ENCODE results near the gene PSMB11.
A peak's percentile ranks its signal among the peaks of the same experiment; 100 is the strongest.

Gene PSMB11

DNA sequence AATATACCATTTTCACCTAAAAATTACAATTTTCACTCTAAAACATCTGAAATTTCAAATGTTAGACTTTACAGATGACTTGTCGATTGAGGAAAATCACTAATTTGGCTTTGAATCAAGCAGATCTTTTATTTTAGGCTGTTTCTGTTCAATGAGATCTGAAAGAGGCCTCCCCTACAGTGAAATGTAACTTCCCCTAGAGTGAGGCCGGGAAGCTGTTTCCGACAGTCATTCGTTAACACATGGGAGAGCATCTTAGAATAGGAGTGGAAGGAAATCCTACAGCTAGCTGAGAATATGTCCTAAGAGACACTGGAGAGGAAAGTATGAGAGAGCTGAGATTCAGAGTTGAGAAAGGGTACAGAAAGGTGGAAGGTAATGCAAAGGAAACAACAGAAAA is 26.4 kb upstream of the PSMB11 start:
- no peak for DNase-seq (ENCODE audit: low read depth)

DNA sequence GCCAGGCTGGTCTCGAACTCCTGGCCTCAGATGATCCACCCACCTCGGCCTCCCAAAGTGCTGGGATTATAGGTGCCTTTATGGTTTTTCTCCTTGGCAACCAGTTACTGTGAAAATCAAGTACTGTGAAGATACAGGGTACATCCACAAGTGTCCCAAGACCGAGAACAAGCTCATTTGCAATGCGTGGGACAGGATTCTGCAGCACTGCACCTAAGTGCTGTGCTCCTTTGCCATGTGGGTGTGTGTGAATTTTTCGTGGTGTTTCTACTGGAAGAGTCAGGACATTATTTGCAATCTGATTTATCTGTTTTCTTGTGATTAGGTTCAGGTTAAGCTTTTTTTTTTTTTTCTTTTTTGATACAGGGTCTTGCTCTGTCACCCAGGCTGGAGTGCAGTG is 24.9 kb upstream of the PSMB11 start:
- no peak for DNase-seq (ENCODE audit: low read depth)

DNA sequence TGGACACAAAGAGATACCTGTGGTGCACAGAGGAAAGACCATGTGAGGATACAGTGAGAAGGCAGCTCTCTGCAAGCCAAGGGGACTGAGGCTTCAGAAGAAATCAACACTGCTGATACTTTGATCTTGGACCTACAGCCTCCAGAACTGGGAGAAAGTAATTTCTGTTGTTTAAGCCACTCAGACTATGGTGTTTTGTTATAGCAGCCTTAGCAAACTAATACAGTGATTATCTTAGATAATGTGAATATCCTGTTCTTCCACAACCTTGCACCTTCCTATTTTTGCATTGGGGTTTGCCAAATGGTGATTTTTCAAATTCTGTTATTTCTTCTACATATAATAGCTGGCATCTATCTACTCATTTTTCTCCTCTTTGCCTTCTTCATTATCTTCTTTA is 23.9 kb upstream of the PSMB11 start:
- no peak for DNase-seq (ENCODE audit: low read depth)

DNA sequence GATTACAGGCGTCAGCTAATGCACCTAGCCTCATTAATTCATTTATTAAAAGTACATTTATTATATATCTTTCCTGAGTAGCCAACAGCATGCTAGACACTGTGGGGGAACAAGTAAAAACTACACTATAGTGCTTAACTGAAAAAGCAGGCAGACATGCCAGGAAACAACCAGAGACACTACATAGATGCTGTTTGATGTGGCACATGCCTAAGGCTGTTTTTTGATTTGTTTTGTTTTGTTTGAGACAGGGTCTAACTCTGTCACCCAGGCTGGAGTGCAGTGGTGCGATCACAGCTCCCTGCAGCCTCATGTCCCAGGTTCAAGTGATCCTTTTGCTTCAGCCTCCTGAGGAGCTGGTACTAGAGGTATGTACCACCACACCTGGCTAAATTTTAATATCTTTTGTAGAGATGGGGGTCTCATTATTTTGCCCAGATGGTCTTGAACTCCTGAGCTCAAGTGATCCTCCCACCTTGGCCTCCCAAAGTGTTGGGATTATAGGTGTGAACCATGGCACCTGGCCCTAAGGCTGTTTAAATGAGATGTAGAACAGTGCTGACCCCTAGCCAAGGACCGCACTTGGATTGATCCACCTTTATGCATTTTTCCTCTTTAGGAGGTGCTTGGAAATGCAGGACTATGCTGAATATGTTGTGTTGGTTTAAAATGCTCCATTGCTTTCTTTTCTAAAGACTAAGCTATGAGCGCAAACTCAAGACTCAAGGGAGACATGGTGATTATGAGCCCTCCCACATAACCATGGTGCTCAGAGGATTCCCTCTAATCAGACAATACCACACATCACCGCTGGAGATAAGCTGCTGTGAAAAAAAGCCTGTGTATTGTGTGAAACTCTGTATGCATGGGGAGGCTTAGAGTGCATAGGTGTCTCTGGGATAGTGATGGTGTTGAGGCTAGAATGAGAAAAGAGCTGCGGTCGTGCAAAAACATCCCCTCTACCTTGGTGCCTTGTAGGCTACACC is 21.6 kb upstream of the PSMB11 start:
- DNase-seq (ENCODE audit: low read depth) = no peak

DNA sequence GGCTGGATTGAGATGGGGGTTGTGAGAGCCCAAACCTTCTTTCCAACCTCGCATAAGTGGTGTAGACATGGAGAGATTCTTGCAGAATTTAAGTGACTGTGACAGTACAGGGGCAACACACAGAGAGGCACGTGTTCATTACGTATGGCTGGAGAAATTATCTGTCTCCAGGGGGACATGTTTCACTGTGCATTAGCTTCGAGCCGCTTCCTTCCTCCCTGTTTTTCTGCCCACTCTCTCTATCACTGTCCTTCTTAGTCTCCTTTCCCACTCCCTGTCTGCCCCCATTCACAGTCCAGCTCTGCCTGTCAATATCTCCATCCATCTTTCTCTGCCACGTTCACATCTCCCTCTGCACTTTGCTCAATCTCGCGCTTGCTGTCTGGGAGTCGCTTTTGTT is 20.6 kb upstream of the PSMB11 start:
- DNase-seq (ENCODE audit: low read depth) = no peak

DNA sequence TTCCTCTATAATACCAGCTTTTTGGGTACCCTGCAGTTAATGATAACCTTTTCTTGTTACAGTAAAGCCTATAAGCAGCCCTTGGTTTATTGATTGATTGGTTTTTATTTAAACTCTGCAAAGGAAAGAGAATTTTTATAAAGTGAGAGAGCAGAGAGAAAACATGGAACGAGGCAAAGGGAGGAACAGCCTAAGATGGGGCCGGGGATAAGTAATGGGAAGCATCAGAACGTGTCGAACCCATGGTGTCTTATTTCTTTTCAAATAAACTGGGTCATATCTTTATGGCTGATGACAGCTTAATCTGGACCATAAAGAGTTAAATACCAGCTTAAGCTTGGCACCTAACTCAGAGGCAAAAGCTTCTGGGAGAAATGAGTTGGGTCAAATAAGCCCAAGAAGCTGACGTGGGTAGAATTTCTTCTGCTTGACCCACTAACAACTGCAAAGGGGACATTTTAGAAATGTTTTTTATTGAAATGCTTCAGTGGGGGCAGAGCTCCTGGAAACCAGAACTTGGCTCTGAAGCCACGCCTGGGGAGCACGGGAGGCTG is 20.0 kb upstream of the PSMB11 start:
- no peak for DNase-seq (ENCODE audit: low read depth)

DNA sequence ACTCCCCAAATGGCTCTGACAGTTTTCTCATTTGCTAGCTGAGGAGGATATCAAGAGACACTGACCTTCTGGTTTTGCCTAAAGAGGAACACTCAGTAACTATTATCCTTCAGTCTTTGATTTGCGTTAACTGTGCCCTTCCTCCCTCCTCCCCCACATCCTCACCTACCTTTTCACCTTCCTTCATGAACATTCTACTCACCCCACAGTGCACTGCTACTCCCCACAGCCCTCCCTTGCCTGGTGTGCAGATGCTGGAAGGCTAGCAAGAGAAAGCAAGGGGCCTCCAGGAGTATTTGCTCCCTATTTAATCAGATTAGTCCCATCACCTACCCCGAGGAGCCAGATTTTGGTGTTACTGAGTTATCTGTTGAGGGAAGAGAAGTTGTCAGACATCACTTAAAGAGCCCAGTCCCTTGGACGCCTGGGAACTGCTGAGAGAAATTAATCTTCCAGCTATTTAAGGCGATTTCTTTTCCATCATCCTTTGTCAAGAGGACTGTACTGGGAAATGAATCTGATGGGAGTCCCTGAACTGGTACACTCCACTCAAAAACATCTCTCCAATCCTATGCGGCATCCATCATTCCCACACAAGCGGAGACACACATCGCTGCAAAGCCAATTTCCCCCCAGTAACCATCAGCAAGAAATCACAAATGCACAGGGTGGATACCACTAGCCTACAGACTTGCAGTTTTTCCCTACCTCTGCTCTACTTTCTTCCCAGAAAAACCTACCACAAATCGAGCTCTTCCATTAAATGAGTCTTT is 18.8 kb upstream of the PSMB11 start:
- DNase-seq (ENCODE audit: low read depth) = no peak

DNA sequence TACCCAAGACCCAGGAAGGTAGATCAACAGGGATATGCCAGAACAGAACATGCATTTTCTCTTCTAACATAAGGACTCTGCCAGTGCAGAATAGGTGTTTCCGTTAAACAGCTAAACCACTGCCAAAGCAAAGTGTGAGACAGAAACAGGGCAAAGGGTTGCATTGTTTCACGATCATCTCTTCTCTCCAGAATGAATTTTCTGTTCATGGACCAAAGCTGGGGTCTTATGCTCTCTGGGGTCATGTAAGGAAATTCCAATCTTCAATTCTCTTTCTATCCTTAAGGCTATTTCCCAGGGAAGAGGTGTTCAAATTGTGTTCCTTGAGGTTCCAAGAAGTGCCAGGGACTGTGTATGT is 18.2 kb upstream of the PSMB11 start:
- DNase-seq (ENCODE audit: low read depth) = no peak

DNA sequence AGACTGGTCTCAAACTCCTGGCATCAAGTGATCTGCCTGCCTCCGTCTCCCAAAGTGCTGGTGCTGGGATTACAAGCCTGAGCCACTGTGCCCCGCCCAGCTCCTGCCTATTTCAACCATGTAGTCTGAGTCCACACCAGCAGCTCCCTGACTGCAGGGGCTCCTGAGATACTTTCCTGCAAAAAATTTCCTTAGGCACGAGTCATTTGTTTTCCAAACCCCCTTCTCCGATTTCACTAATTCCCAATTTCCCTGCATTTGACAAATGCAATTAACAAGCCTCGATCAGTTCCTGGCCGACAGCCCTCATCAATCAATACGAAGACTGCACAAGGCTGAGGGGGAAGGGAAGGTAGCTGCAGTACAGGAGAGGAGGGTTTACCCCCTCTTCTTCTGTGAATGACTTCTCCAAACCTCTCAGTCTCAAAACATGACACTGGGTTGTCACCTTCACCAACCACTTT is 17.4 kb upstream of the PSMB11 start:
- DNase-seq (ENCODE audit: low read depth) = no peak

DNA sequence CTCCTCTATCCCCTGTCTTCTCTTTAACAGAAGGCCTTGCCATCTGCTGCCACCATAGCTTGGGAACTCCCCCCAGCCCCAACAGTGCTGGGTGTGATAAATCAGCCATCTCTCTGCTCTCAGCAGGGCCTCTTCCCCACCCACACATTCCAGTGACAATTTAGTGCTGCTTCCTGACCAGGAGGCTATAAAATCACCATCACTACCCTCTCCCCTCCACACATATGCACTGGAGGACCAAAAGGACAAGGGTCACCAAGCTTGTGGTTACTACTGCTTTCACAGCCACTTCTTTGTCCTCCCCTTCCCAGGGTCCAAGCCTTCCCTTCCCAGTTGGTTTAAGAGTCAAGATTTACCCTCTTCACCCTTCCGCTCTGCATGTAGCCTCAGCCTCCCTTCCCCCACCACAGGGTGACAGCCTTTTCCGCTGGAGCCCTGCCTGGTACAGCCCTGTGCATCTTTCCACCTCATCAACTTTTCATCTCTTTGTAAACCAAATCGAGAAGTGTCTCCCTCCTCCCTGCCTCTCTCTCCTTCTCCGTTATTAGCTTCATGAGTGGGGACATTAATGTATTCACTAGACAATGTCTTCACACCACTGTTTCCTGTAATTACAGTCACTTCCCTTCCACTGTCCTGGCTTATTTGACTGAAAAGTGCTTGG is 16.7 kb upstream of the PSMB11 start:
- no peak for DNase-seq (ENCODE audit: low read depth)

DNA sequence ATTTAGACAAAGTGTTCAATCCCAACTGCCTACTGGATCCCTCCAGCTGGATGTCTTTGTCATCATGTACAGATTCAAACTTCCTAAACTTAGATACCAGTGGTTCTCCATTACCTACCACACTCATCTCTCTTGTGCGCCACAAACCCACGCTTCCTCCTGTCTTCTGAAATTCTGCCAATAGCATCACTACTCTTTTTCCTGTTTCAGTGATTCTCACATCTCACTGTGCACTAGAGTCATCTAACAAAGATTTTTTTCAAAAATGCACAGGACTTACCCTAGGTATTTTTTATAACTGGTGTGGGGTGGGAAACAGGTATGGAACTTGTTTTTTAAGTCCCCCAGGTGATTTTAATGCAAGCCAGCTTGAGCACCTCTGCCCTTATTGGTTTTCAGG is 13.2 kb upstream of the PSMB11 start:
- no peak for DNase-seq (ENCODE audit: low read depth)

DNA sequence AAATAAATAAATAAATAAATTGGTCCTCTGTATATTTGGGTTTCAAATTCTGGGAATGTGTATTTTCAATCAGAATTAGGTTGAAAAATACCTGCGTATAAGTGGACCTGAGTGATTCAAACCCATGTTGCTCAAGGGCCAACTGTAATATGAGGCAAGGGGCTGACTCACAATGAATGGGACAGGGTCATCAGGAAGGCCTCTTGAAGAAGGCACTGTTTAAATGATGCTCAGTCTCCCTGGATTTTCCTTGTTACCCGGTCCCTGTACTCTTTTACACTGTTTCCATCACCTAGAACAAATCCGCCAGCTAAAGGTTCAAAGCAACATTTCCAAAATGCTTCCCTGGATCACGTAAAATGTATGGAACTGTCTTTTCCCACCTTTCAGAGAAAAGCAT is 11.1 kb upstream of the PSMB11 start:
- no peak for DNase-seq (ENCODE audit: low read depth)

DNA sequence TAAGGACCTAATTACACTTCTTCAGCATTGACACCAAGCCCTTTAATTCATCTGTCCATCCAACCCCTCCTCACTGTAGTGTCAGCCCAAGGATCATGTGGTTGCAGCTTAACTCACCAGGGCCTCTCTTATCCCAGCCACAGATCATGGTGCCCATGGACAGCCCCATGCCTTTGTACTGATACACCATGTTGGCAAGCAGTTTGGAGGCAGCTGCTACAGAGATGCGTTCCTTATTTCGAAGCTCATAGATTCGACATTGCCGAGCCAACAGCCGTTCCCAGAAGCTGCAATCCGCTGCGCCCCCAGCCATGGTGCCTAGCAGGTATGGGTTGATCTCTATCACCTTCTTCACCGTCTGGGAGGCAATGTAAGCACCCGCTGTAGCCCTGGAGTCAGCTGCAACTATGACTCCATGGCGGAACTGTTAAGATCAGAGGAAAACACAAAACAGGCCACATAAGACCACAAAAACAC is 8.7 kb upstream of the PSMB11 start:
- no peak for DNase-seq (ENCODE audit: low read depth)

DNA sequence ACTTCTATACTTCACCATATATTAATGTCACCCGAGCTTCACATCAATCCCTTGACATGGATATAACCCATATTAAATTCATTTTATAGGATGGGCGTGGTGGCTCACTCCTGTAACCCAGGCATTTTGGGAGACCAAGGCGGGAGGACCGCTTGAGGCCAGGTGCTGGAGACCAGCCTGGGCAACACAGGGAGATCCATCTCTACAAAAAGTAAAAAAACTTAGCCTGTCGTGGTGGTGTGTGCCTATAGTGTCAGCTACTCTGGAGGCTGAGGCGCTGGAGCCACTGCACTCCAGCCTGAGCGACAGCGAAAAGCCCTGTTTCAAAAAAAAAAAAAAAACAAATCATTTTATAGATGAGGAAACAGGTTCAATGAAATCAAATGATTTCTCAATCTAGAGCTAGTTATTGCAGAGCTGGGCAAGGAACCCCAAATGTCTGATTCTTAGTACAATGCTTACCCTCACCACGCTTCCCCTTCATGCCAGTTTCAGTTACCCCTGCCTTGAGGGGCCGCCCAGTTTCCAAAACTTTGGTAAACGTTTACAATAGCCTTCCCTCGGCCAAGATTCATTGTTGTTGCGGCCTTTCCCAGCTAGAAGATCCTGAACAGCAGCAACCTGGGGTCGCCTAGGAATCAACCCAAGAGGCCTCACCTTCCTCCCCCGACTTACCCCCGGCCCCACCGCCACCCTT is 8.1 kb upstream of the PSMB11 start:
- no peak for DNase-seq (ENCODE audit: low read depth)

DNA sequence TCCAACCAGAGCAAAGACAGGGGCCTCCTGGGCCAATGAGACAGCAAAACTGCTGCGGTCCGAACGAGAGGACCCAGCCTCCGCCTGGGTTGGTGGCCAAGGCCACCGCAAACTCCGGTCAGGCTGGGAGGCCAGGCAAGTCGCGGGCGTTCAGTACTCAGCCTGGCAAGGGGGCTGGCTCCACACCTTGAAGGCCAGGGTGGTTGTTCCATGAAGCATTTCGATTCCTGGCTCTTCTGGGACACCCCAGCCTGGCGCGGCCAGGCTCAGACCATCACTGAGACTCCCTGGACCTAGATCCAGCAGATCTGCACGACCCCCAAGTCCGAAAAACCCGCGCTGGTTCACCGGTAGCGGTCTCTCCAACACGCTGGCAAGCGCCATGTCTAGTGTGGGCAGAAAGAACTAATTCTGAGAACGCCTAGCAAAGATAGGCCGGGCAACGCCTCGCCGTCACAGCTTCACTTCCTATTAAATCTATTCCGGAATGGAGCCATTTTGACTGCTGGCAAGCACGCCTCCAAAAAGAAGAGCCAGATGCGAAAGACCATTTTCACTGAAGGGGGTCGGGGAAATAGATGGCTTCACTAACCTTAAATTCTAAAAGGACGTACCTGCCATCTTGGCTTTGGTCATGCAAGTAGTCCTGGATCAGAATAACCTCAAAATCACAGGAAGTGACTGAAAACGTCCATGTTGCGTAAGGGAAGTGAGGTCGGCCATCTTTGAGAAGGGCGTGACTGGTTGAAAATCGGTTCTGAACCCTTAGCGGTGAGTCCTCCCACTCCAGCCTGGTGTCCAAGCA is 7.3 kb upstream of the PSMB11 start, which contains the start of gene PSMB5:
PSMB5 (minus strand) TSS at position 403 of the 805 bp plus-strand sequence; CDS start at position 384, 19 bp downstream.
- DNase-seq (ENCODE audit: low read depth) = peak; percentile 97

DNA sequence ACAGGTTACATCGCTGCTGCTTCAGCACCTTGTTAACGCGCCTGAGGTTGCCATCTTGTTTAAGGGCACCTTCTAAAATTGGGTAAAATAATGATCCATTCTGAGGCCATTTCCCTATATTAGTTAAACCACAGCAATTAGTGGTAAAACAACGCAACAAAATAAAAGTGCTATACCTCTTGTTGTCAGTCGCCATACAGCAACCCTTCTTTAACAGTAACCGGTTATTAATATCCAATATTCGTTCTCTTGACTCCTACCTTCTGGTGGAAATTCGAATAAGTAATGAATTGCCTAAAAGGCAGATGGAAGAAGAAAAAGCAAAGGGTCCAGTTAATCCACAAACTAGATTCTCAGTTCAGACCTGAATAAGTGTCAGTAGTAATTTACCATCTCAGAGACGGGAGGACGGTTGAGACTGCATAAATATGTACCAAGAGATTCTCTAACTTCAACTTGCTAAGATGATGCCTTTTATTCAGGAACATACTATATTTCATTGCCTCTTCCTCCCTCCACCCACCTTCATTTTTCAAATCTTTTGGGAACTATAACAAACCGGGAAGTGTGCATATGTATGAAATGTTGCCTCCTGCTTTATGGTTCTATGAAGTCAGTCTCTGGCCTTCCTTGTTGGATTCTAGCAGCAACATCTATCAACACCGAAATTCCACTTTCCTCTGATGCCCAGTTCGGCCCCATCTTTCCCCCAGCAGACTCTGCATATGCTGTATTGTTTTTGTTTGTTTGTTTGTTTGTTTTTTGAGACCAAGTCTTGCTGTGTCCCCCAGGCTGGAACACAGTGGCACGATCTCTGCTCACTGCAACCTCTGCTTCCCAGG is 6.5 kb upstream of the PSMB11 start:
- no peak for DNase-seq (ENCODE audit: low read depth)

DNA sequence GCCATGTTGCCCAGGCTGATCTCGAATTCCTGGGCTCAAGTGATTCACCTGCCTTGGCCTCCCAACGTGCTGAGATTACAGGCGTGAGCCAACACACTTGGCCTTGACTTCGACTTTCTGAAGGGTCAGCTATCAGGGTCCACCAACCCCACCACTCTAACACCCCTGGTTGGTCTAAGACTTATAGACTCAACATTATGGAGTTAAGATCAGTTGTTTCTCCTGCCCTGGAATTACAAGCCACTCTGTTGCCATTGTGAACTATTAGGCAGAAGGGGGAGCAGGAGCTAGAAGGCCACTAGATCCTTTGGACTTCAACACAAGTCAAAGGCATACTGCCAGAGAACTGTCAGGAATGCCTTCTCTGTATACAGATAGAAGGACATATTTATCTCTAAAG is 1.9 kb upstream of the PSMB11 start:
- no peak for DNase-seq (ENCODE audit: low read depth)

DNA sequence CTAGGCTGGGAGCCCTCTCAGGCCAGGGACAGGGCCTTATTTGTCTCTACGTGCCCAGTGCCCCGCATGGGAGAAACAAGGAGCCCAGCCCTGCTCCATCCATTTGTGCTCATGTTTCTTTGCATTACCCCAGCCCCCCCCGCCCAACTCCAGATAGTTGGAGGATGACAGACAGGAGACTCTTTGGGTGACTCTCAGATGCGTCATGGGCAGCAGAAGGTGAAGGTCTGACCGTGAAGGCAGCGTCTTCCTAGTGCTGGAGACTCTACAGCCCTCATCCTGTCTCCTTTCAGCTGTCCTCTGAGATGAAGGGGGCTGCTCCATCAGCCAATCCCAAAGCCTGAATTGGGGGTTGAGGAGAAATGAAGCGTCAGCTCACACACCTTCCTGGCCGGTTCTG is 283 bp upstream of the PSMB11 start:
- DNase-seq (ENCODE audit: low read depth) = no peak

DNA sequence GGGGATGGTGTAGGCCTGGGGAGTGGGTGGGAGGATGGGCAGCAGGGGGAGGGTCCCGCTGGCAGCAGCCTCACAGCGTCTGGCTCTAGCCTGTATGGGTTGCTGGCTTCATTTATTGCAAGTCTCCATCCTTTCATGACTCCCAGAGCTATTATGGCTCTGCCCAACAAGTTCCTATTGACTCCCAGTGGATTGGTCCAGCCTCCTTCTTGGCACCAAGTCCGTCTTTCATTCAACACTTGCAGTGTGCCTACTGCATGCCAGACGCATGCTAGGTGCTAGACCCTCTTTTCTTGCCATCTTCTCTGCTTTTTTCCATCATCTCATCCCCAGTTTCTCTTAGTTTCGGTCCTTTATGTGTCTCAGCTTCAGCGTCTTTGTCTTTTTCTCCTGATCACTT is 1.1 kb downstream of the PSMB11 start:
- DNase-seq (ENCODE audit: low read depth) = no peak

DNA sequence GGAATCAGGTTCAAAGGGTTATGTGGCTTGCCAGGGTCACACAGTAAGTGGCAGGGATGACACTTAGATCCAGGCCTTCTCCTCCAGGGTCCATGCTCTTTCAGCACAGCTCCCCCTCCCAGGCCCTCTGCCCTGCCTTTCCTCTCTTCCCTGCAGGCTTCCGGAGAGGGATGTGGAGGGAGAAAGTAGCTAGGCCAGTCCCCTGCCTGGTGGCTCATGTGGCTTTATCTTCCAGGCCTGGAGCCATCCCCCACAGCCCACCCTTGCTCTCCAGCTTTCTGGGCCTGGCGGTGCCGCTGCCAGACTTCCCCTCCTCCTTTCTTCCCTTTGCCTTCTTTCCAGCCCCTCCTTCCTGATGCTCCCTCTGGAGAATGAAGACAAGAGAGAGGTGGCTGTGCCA is 1.7 kb downstream of the PSMB11 start:
- no peak for DNase-seq (ENCODE audit: low read depth)
